Ascending aorta (tissue), 2 donors: ENCODE measurements around the gene AOAH. TPM values are rescaled to one million over a fixed set of nuclear protein-coding genes. Genes with fewer than 3 reads are reported as not detected.

Experiments
- DNase-seq, 2 donors: peaks; one replicate each; pipeline ENCODE4 v3.0.0-alpha.2; 2019; ENCODE audit warnings: low spot score in 2 of 2
- H3K27ac ChIP-seq, 2 donors: fragments of 200-600 bp; sonication (generic); one replicate each; pipeline ENCODE4 v1.5.1; 2016 to 2017; ENCODE audit warnings: mild to moderate bottlenecking in 1 of 2
- H3K27me3 ChIP-seq: fragments of 200-600 bp; sonication (generic); one replicate; pipeline ENCODE4 v1.5.1; 2017
- H3K36me3 ChIP-seq, 2 donors: fragments of 200-600 bp; sonication (generic); one replicate each; pipeline ENCODE4 v1.5.1; 2016
- H3K4me1 ChIP-seq, 2 donors: fragments of 200-600 bp; sonication (generic); one replicate each; pipeline ENCODE4 v1.5.1; 2016 to 2017; ENCODE audit warnings: mild to moderate bottlenecking in 1 of 2
- H3K4me3 ChIP-seq, 2 donors: fragments of 200-600 bp; sonication (generic); one replicate each; pipeline ENCODE4 v1.5.1; 2016 to 2017; ENCODE audit warnings: mild to moderate bottlenecking in 1 of 2
- H3K9me3 ChIP-seq, 2 donors: fragments of 200-600 bp; sonication (generic); one replicate each; pipeline ENCODE4 v1.5.1; 2016
- intact Hi-C: fragments of 100-400 bp; cut with DNase I; formaldehyde crosslinking; loops from one replicate; pipeline ENCODE4 v1.15.1; 2023
- total RNA-seq: library from RNA; depleted of rRNA; stranded (reverse); fragments of >200 nt; gene quantifications from one replicate; pipeline ENCODE4 v1.1.0, GENCODE V29; 2016
- TF ChIP-seq, protein P1 (sequence below), 3 experiments: fragments of 200-600 bp in 2 of 3; fragments of 450-650 bp in 1 of 3; sonication (generic) in 2 of 3; IDR thresholded peaks; one replicate each; pipeline ENCODE4 v1.5.1; 2016 to 2019; ENCODE audit warnings: antibody characterized with exemption in 3 of 3, mild to moderate bottlenecking in 1 of 3, moderate library complexity in 1 of 3

Gene AOAH
- total RNA-seq, 1 donor from 2014 or later: 0.75 TPM

DNA sequence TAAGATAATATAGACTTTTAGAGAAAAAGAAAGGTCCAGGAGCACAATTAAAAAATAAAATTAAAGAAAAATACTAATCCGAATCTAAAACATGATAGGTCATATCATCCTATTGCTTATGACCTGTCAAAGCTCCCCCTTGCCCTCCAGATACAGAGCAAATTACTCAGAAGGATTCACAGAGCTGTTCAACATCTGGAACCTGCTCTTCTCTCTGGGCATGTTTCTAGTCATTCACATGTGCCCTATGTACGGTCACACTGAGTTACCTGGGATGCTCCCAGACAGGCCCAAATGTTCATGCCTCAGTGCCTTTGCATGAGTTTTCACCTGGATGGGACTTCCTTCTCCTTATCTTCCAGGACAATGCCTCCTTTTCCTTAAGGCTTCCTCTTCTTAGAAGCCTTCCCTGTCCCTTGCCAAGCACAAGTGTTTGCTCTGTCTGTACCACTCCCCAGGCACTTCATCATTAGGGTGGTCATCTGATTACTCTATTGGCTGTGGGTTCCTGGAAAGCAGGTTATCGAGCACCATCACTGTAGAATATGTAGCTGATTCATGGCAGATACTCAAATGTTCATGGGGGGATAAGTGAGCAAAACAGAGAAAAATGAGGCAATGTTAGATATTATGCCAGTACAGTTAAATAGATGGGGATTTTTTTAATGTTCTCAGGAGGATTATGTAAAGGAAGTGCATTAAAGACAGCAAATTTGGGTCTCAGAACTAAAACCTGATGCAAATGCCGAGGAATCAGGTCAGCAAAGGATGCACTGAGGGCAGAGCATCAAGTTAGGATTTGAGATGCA lies 12.0 kb upstream of the AOAH start:
- intact Hi-C loops: no loop called here
- H3K4me3 ChIP-seq: no peak overlapping the region
- H3K27me3 ChIP-seq: no peaks in the 10 kb centered on the region
- H3K36me3 ChIP-seq: no peaks in the 10 kb centered on the region
- H3K4me1 ChIP-seq: no peaks in the 10 kb centered on the region
- no peak overlapping the region for H3K27ac ChIP-seq
- TF ChIP-seq, protein P1, sequence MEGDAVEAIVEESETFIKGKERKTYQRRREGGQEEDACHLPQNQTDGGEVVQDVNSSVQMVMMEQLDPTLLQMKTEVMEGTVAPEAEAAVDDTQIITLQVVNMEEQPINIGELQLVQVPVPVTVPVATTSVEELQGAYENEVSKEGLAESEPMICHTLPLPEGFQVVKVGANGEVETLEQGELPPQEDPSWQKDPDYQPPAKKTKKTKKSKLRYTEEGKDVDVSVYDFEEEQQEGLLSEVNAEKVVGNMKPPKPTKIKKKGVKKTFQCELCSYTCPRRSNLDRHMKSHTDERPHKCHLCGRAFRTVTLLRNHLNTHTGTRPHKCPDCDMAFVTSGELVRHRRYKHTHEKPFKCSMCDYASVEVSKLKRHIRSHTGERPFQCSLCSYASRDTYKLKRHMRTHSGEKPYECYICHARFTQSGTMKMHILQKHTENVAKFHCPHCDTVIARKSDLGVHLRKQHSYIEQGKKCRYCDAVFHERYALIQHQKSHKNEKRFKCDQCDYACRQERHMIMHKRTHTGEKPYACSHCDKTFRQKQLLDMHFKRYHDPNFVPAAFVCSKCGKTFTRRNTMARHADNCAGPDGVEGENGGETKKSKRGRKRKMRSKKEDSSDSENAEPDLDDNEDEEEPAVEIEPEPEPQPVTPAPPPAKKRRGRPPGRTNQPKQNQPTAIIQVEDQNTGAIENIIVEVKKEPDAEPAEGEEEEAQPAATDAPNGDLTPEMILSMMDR (IDR thresholded peaks at IDR 0.05): no peak
- no peaks in the 10 kb centered on the region for H3K9me3 ChIP-seq
- DNase-seq: no peak

DNA sequence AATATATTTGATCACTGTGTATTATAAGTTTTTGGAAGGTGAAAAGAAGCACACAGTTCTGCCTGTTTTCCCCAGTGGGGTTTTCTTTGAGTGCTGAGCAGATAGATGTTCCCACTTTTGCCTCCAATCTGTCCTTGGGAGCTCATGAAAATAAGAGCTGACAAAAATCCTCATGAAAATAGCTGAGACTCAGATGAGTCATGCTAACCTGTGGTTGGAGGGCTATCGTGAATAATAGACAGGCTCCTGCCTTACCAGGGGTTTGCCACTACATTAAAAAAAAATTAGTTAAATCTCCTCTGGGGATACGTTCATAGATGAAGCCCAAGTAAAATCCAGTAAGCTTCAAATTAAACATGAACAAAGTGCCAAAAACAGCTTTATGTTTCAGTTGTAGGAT lies 10.9 kb upstream of the AOAH start:
- H3K27ac ChIP-seq: no peak overlapping the region
- no peak overlapping the region for H3K4me3 ChIP-seq
- H3K36me3 ChIP-seq: no peaks in the 10 kb centered on the region
- H3K4me1 ChIP-seq: no peaks in the 10 kb centered on the region
- H3K9me3 ChIP-seq: no peaks in the 10 kb centered on the region
- intact Hi-C loops: no loop called here
- TF ChIP-seq, protein P1 (IDR thresholded peaks at IDR 0.05): no peak
- no peaks in the 10 kb centered on the region for H3K27me3 ChIP-seq
- DNase-seq: no peak

DNA sequence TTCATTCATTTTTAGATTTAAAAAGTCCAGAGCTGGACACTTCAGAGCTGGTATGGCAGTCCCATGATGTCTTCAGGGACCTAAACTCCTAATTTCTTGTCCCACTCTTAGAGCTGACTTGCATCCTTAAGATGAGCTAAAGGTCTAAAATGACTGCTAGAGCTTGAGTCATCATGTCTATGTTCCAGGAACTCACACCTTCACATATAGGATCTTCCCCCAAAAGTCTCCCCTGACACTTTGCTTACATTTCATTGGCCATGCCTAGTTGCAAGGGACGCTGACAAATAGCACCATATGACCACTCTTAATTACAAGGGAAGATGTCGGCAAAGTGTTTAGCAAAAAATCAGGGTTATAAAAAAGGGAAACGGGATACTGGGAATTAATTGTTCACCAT lies 10.4 kb upstream of the AOAH start:
- Histone ChIP-seq H3K9me3 (no peaks in the 10 kb centered on the region), H3K36me3 (no peaks in the 10 kb centered on the region), H3K4me3 (no peak overlapping the region), H3K27me3 (no peaks in the 10 kb centered on the region), H3K27ac (no peak overlapping the region), H3K4me1 (no peaks in the 10 kb centered on the region)
- no peak for DNase-seq
- TF ChIP-seq, protein P1 (IDR thresholded peaks at IDR 0.05): no peak
- intact Hi-C loops: no loop called here

DNA sequence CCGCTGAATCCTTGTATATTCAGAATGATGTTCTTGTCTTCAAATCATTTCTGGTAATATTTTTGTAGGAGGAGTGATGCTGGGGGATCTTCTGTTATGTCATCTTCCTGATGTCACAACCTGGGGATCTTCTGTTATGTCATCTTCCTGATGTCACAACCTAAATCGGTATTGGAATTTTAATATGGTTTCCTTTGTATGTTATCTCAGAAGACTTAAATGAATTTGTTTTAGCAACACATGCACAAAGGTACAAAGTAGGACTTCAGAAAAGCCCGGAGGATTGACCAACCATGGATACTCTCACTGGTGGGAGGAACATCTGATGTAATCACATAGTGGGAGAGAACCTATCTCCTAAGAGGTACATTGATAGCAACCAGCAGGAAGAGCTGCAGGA lies 9.1 kb upstream of the AOAH start:
- TF ChIP-seq, protein P1 (IDR thresholded peaks at IDR 0.05): no peak
- Histone ChIP-seq H3K27ac (no peak overlapping the region), H3K9me3 (no peaks in the 10 kb centered on the region), H3K4me1 (no peaks in the 10 kb centered on the region), H3K36me3 (no peaks in the 10 kb centered on the region), H3K4me3 (no peak overlapping the region), H3K27me3 (no peaks in the 10 kb centered on the region)
- DNase-seq: no peak
- intact Hi-C loops: no loop called here

DNA sequence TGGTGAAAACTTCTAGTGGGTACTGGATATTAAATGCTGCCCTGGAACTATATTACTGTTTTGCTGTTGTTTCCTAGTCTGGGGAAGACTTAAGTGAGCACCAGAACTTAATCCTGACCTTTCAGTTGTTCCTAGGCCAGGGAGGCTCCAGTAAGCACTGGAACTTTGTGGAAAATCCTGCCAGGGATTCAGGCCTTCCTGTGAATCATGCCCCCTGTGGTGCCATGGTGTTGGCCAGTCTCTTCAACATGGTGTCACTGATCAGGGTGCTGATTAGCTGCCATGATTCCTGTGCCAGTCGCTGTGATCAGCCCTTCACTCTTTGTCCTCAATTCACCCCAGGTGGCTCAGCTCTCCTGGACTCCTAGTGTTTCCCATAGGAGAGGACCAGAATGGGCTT lies 8.5 kb upstream of the AOAH start:
- H3K27me3 ChIP-seq: no peaks in the 10 kb centered on the region
- TF ChIP-seq, protein P1 (IDR thresholded peaks at IDR 0.05): no peak
- no peak overlapping the region for H3K27ac ChIP-seq
- intact Hi-C loops: no loop called here
- no peaks in the 10 kb centered on the region for H3K4me1 ChIP-seq
- no peak overlapping the region for H3K4me3 ChIP-seq
- no peaks in the 10 kb centered on the region for H3K36me3 ChIP-seq
- no peaks in the 10 kb centered on the region for H3K9me3 ChIP-seq
- DNase-seq: no peak
